ENCODE data around the gene CILP2.

Gene CILP2

DNA sequence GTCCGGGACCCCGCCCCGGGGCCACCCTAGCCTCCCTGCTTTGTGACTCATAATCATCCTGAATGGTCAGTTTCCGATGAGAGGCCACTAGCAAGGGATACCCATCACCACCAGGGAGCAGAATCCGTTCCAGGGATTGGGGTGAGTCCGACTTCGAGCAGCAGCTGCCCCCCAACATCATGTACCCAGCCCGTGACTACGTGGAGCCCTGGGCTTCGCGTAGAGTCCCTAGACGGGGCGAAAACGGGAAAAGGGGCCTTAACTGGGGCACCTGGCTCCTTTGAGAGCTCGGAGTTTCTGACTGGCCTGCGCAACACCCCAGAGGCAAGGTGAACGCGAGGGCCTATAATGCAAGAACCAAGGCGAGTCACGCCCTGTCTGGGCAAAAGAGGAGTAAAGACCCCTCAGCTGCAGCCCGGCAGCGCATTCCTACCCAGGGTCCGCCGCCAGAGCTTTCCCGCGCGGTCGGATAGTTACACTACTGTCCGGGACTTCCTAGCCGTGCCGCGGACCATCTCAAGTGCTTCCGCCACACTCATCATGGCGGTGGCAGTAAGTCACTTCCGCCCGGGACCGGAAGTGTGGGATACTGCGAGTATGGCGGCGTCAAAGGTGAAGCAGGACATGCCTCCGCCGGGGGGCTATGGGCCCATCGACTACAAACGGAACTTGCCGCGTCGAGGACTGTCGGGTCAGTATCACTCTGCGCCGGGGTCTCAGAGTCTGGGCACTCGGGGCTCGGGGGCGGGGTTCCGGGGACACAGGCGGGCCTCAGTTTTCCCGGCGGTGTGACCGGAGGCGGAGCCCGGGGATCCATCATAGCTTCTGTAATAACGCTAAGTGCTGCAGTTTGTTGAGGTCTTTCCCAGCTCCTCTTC, 22.2 kb upstream of the CILP2 start, which contains the start of gene NDUFA13 (continued):
- TF ChIP-seq SETDB1 (IDR thresholded peaks at IDR 0.05; ENCODE audit: insufficient read length, low read length) (no peak), SALL2 (tag by site-specific recombination; IDR thresholded peaks at IDR 0.05; ENCODE audit: borderline replicate concordance) (no peak), ZNF580 (tag by site-specific recombination; IDR thresholded peaks at IDR 0.05) (peak; percentile 95), ZNF555 (tag by site-specific recombination; conservative IDR thresholded peaks at IDR 0.05) (no peak), ZNF146 (tag by site-specific recombination; IDR thresholded peaks at IDR 0.05) (no peak), ZNF248 (tag by site-specific recombination; IDR thresholded peaks at IDR 0.05) (no peak), ZNF48 (tag by site-specific recombination; IDR thresholded peaks at IDR 0.05) (no peak), ZNF391 (tag by site-specific recombination; IDR thresholded peaks at IDR 0.05; ENCODE audit: borderline replicate concordance, low read depth) (0 out of 2 replicates have a peak, but pooled peaks have one; percentile 27), ZNF274 (IDR thresholded peaks at IDR 0.05; ENCODE audit: low read length) (no peak), ZNF274 (tag by site-specific recombination; IDR thresholded peaks at IDR 0.05; ENCODE audit: borderline replicate concordance) (no peak), ZNF19 (tag by site-specific recombination; IDR thresholded peaks at IDR 0.05; ENCODE audit: low read depth) (no peak), ZNF501 (tag by site-specific recombination; IDR thresholded peaks at IDR 0.05) (peak; percentile 66; the same call in 1 of the 2 replicates), ZNF707 (tag by site-specific recombination; IDR thresholded peaks at IDR 0.05) (no peak), ZNF324 (tag by site-specific recombination; IDR thresholded peaks at IDR 0.05) (peak; percentile 55; the same call in 1 of the 2 replicates), ZNF843 (tag by site-specific recombination; IDR thresholded peaks at IDR 0.05) (peak; percentile 20; the same call in 1 of the 2 replicates), ZEB2 (tag by site-specific recombination; IDR thresholded peaks at IDR 0.05) (0 out of 2 replicates have a peak, but pooled peaks have one; percentile 36), ZNF548 (tag by site-specific recombination; IDR thresholded peaks at IDR 0.05) (no peak), SP7 (tag by site-specific recombination; IDR thresholded peaks at IDR 0.05) (peak; percentile 69; the same call in 1 of the 2 replicates), ZBTB7A (tag by site-specific recombination; IDR thresholded peaks at IDR 0.05; ENCODE audit: low read depth) (no peak), HOXC10 (CRISPR knock-in tag; IDR thresholded peaks at IDR 0.05) (peak; percentile 78; the same call in 1 of the 2 replicates), ZBTB48 (tag by site-specific recombination; IDR thresholded peaks at IDR 0.05) (peak; percentile 71; the same call in 1 of the 2 replicates), KLF8 (tag by site-specific recombination; IDR thresholded peaks at IDR 0.05) (peak; percentile 57; the same call in 1 of the 2 replicates), MEIS1 (CRISPR knock-in tag; IDR thresholded peaks at IDR 0.05; ENCODE audit: borderline replicate concordance) (no peak), GLIS1 (tag by site-specific recombination; IDR thresholded peaks at IDR 0.05) (no peak), ZNF518A (tag by site-specific recombination; conservative IDR thresholded peaks at IDR 0.05; ENCODE audit: low read depth) (peak; percentile 54; the same call in 1 of the 2 replicates), ZNF2 (tag by site-specific recombination; IDR thresholded peaks at IDR 0.05) (0 out of 2 replicates have a peak, but pooled peaks have one; percentile 44), ZNF529 (tag by site-specific recombination; IDR thresholded peaks at IDR 0.05; ENCODE audit: insufficient replicate concordance) (no peak), ZNF423 (tag by site-specific recombination; IDR thresholded peaks at IDR 0.05) (no peak), ZFP69B (tag by site-specific recombination; IDR thresholded peaks at IDR 0.05) (peak; percentile 79; the same call in 1 of the 2 replicates), SP2 (tag by site-specific recombination; IDR thresholded peaks at IDR 0.05) (peak; percentile 78), KLF9 (tag by site-specific recombination; IDR thresholded peaks at IDR 0.05; ENCODE audit: low read depth) (peak; percentile 28; the same call in 1 of the 2 replicates), ZNF239 (tag by site-specific recombination; IDR thresholded peaks at IDR 0.05) (no peak)
- TF ChIP-seq, protein P1, sequence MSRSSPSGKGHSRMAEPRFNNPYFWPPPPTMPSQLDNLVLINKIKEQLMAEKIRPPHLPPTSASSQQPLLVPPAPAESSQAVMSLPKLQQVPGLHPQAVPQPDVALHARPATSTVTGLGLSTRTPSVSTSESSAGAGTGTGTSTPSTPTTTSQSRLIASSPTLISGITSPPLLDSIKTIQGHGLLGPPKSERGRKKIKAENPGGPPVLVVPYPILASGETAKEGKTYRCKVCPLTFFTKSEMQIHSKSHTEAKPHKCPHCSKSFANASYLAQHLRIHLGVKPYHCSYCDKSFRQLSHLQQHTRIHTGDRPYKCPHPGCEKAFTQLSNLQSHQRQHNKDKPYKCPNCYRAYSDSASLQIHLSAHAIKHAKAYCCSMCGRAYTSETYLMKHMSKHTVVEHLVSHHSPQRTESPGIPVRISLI (tag by site-specific recombination; IDR thresholded peaks at IDR 0.05): no peak
- TF ChIP-seq, protein P2, sequence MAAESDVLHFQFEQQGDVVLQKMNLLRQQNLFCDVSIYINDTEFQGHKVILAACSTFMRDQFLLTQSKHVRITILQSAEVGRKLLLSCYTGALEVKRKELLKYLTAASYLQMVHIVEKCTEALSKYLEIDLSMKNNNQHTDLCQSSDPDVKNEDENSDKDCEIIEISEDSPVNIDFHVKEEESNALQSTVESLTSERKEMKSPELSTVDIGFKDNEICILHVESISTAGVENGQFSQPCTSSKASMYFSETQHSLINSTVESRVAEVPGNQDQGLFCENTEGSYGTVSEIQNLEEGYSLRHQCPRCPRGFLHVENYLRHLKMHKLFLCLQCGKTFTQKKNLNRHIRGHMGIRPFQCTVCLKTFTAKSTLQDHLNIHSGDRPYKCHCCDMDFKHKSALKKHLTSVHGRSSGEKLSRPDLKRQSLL (tag by site-specific recombination; IDR thresholded peaks at IDR 0.05): no peak
